Measurements from ENCODE around the gene CAMK2B.

The CAMK2B gene

DNA sequence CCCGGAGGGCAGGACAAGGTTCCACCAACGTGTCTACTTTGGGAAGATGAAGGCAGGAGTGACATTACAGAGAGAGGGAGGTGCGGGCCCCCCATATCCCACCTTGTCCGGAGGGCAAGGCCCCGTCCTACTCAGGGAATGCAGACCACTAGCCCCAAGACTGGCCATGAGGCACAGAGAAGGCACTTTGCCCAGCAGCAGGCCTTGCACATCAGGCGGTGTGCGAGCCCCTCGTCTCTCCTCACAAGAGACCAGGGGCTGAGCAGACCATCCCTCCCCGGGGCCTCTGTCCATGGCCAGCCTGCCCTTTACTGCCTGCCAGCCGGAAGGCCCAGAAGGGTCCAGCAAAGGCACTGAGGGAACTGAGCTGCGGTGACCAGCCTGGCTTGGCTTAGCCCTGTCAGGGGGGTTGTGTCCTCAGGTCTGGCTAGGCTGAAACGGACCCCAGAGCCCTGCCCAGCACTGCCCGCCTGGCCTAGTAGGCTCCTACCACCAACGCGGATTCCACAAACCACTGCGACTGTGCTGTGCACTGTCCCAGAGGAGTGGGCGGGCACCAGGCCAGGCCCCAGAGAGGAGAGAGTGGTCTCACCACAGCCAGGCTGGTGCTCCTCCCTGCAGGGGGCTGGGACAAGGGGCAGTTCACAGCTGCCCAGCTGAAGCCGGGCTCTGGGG is 16.7 kb downstream of the CAMK2B start:
- DNase-seq, result no peak

DNA sequence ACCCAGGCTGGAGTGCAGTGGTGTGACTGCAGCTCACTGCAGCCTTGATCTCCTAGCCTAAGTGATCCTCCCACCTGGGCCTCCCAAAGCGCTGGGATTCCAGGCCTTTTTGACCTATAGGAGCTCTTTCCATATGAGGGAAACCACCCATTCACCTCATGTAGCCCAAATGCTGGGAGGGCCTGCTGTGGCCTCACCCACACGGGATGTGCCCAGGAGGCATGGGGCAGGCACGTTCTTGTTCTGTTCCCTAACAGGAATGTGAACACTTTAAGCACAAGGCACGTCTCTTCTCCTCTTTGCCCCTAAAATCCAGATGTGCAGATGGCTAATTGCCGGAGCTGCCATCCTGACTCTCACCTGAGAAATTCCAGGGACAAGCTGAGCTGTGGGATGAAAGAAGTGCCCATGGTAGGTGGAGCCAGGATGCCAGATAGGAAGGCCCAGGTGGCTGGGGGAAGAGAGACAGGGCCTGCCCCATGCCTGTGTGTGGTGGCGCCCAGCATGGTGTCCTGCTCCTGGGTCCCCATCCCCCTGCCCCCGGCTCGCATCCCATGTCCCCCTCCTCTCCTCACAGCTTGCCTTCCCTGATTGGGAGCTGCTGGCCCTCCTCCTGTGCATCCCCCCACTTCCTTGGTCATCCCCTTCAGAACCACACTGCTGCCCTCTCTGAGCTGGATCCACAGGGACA is 17.3 kb downstream of the CAMK2B start:
- no peak for DNase-seq

DNA sequence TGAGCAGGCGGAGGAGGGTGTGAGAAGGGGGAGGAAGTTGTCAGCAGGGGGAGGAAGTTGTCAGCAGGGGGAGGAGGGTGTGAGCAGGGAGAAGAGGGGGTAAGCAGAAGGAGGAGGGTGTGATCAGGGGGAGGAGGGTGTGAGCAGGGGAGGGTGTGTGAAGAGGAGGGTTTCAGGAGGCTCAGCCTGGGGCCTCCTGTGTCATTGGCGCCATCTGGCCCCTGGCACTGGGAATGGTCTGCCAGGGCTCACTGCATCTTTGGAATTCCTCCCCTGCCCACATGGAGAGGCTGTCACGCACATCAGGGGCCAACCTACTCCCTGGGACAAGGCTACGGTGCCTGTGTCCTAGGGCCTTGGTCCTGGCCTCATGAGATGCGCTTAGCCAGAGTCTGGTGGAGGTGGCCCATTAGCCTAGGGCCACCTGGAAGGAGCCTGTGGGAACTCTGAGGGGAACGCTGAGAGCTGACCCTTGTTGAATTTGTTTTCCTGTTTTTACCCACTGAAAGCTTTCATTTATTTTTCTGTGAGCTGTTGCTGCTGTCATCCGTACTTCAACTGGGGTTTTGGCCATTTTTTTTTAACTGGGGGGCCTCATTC is 18.0 kb downstream of the CAMK2B start:
- DNase-seq, result peak; percentile 15 to 53

DNA sequence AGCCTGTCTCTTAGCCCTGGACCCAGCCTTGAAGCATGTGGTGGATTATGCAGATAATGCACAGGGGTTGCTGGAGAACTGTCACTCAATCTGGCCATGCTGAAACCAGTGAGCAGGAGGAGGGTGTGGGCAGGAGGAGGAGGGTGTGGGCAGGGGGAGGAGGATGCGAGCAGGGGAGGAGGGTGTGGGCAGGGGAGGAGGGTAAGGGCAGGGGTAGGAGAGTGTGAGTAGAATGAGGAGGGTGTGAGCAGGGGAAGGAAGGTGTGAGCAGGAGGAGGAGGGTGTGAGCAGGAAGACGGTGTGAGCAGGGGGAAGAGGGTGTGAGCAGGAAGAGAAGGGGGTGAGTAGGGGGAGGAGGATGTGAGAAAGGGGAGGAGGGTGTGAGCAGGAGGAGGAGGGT is 18.8 kb downstream of the CAMK2B start:
- DNase-seq, result no peak

DNA sequence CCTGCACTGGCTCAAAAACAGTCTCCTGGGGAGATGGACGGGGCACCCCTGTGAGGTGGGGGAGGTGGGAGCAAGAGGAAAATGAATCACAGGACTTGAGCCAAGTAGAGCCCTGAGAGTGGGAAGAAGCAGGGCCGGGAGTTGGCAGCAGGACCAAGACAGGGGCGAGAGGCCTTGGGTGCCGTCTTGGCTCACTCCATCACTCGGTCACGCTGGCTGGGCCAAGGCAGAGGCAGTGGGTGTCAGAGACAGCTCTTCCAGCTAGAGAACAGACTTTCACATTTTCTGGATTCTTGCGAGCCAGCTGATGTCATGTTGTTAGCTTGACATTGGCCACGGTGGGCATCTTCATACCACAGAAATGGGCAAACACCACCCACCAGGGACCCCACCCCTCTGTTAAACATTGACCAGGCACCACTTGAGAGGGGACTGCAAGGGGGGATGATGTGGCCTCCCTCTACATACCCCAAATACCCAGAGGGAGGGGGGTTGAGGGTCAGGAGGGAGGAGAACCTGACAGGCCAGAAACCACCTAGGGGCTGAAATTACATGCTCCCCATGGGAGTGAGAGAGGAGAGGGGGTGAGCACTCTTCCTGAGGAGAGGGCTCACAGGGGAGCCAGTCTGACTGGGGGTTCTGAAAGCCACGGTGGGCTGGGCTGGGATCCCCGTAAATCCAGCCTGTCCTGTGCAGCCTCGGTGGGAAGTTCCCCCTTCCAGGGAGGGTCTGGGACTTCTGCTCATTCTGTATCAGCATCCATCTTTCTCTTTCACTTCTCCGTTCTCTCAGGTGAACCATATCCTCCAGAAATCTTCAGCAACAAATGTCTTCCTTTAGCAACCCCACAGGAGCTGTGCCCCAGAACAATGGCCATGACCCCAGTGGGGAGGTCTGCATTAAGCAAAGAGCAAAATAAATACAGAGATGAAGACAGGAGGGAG is 19.6 kb downstream of the CAMK2B start:
- DNase-seq, result no peak

DNA sequence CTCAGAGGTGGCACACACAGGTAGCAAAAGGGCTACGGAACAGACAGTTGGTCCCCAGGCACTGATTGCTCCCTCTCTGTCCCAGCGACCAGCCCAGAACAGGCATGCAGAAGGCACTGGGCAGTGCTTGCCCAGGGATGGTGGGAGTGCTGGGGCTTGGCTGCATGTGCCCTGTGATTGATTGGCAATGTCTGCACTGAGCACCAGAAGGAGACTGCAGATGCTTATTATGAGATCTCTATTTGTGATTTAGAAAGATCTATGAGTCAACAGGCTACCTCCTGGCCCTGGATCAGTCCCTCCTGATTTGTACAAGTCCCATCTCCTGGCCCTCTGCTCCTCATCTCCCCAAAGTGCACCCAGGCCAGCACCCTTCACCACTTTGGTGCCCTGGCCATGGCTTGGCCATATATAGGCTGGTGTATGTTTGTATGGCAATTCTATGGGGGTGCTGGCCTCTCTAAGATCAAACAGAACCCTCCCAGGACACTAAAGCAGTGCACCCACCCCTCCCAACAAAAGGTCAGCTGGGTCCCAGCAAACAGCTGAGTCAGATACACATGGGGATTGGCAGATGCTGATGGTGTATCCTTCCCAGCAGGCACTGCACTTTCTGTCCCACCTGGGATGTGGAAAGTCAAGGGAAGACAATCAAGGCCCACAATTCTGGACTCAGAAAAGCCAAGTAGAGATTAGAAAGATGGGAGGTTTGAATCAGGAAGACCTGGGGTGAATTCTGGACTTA is 30.9 kb downstream of the CAMK2B start:
- no peak for DNase-seq

DNA sequence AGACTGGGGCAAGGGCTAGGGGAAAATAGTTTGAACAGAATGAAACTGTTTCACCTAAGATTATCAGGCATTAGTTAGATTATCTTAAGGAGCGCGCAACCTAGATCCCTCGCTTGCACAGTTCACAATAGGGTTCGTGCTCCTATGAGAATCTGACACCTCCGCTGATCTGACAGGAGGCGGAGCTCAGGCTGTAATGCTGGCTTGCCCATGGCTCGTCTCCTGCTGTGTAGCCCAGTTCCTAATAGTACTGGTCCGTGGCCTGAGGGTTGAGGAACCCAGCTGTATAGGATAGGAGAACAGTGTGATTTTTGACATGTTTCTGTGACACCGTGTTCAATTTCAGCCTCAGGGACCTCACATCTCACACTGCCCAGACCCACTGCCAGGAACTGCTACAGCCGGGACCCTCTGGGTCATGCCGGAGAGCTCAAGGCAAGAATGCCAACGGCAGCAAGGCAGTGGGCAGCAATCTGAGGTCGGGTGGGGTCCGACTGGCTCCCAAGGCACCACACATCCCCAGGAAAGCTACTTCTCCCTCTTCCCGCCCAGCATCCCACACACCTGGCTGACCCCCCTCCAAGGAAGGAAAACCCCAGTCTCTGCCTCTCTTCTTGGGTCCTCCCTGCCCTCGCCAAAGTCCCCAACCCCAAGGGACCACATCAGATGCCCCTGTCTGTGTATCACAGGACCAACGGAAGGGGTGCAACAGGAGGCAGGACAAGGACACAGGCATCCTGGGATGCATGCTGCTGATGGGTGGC is 31.7 kb downstream of the CAMK2B start:
- no peak for DNase-seq

DNA sequence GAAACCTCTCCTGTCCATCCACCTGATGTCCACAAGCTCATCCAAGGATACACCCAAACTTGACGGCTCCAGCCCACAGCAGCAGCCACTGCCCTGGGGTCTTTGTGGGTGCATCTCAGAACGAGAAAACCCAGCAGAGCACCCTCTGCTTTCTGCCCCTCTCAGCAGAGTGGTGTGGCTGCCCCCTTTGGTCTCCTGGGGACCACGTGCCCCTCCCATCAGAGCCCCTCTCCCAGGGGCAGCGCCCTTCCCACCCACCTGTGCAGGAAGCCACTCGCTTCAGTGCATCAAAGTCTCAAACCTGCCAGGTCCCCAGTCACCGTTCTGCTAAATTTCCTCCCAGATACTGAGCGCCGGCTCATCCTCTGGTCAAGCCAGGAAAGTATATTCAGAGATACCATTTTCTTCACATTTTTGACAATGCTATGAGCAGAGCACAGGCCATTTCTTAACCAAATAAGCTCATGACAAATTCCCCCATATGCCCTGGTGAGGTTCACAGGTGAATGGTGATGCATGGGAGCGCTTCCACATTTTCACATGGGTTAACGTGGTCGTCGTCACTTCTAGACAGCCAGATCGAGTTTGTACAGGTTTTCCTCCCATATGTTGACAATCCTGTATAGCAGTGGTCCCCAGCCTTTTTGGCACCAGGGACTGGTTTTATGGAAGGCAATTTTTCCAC is 32.4 kb downstream of the CAMK2B start:
- DNase-seq, result no peak

DNA sequence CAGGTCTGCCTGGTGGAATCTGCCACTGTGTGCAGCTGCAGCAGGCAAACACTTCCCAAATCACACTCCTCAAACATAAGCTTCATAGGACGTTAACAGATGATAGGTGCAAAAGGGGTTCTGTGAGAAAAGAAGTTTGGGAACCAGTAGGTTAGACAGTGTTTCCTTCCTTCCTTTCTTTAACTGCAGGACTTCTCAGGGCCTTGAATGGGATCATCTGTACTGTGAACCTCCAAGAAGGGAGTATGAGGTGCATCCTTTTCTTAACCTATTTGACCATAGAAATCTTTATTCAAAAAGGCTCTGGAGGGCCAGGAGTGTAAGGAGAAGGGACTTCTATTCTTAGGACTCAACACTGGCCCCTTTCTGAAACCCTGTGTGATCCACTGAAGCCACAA is 33.0 kb downstream of the CAMK2B start:
- no peak for DNase-seq

DNA sequence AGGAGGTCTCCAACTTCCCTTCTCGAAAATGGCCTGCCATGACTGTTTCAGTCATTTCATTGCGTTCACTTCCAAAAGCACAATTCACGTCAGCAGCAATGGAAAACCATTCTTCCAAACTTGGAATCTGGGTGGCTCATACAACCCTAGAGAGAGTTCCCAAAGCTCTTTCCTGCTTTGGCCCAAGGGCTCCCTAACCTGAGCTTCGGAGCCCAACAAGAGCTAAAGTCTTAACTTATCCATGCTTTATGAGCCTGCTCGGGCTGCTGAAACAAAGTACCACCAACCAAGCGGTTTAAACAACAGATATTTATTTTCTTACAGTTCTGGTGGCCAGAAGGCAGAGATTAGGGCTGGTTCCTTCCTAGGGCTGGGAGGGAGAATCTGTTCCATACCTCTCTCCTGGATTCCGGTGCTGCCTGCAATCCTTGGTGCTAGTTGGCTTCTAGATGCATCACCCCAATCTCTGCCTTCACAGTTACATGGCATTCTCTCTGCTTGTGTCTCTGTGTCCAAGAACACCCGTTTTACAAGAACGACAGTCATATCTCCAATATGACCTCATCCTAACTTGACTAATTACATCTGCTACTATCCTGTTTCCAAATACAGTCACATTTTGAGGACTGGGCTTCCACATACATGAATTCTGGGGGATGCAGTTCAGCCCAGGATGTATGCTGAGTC is 33.5 kb downstream of the CAMK2B start:
- DNase-seq, result no peak

DNA sequence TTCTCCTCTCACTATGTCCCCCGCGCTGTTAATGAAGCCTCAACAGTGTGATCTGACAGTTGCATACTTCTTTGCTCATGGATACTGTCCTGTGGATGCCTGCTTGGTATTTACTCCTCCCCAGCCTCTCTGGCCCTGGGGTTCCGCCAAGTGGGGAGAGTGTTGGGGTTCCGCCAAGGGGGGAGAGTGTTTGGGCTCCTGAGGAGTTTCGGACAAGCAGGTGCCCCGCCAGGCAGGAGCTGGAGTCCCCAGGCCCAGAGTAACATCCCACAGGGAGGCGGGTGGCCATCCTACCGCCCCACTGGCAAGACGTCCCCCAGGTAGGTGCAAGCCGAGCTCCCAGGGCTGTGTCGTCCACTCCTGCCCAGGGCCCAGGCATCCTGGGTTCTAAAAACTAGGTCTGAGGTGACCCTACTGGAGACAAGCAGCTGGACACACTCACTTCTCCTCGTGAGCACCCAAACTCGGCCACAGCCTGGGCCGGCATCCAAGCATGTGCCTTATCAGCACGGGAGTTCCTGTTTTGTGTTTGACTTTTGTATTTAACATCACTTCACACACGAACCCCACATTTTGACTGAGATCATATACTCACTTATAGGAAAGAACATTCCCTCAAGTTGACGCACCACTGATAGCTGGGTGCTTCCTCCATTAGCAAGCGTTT is 34.2 kb downstream of the CAMK2B start:
- peak; percentile 61 to 80 for DNase-seq

DNA sequence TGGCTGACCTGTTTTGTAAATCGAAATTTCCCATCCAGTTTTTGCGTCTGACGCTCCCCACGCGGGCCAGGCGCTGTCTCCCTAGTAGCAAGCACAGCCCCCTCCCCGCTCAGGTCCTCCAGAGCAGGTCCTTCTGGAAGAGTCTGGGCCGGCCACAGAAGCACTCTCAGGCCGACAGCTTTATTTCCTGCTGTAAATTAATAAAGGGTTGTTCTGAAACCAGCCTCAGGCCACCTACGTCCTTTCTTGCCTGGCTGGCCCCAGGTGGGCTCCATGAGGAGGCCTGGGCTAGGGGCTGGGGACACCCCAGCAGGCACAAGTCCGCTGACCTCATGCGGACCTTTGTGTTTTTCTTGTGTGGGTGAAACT is 35.2 kb downstream of the CAMK2B start:
- no peak for DNase-seq

DNA sequence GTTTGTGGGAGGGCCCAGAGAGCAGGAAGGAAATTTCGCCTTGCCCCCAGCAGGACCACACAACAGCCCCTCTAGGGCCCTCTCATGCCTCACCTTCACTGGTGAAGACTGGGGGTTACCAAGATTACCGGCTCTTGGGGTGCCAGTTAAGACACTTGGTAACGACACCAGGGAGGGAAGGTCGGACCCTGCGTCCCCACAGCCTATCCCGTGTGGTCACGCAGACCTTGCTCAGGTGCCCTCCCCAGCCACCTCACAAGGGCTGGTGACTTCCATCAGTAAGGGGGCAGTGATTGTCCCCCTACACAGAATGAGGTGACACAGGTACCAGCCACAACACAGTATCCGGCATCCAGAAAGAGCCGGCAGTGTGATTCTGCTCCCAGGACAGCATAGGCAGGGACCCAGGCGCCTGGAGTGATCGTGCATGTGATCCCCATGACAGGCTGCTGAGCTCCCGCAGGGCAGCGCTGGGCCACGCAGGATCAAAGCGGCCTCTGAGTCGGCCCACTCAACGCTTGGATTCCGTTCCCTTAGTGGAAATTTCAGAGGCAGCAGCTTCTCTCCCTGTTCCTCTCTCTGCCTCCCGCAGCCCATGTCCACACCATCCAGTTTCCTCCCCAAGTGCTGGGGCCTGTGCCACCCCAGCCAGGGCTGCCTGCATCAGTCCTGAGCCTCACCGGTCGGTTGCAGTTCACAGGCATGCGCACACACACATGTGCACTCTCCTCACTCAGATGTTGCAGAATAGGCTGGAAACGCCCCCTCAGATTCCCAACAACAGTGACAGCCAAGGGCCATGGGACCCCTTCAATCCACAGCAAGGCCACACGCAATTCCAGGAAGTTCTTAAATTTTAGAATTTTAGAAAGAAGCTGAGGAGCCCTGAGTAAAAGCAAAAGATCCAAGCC is 35.8 kb downstream of the CAMK2B start:
- no peak for DNase-seq

DNA sequence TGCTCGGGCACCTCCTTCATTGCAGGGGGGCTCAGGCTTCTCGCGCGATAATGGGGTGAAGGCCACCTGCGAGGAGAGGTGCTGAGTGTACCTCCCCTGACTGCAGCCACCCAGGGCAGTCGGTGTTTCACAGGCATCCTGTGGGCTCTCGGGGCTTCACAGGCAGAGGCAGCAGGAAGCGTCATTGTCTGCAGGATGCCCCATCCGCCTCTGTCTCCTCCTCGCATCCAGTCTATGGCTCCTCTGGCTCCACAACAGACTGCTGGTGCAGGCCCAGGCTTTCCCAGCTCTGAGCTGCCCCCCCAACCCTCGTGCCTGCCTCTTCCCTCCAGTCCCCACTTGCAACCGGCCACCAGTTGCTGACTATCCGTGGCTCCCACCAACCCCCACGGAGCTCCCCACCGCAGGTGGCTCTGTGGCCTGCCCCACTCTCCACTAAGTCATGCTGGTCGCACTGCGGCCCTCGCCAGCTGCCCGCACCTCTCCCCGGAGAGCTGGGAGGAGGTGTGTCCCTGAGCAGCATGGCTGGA is 36.5 kb downstream of the CAMK2B start:
- DNase-seq, result no peak

DNA sequence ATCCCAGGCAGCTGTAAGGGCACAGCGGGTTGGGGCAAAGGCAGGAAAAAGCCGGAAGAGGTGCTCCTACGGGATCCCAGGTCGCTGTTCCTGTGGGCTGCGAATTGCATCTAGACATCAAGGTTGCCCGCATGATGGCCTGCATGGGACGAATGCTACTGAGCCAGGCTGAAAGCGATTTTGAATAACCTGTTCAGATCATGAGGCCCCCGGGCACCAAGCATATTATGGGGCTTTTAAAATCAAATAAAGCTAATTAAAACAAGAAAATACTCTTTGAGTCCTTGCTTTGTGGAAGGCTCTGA is 37.1 kb downstream of the CAMK2B start:
- DNase-seq, result no peak

DNA sequence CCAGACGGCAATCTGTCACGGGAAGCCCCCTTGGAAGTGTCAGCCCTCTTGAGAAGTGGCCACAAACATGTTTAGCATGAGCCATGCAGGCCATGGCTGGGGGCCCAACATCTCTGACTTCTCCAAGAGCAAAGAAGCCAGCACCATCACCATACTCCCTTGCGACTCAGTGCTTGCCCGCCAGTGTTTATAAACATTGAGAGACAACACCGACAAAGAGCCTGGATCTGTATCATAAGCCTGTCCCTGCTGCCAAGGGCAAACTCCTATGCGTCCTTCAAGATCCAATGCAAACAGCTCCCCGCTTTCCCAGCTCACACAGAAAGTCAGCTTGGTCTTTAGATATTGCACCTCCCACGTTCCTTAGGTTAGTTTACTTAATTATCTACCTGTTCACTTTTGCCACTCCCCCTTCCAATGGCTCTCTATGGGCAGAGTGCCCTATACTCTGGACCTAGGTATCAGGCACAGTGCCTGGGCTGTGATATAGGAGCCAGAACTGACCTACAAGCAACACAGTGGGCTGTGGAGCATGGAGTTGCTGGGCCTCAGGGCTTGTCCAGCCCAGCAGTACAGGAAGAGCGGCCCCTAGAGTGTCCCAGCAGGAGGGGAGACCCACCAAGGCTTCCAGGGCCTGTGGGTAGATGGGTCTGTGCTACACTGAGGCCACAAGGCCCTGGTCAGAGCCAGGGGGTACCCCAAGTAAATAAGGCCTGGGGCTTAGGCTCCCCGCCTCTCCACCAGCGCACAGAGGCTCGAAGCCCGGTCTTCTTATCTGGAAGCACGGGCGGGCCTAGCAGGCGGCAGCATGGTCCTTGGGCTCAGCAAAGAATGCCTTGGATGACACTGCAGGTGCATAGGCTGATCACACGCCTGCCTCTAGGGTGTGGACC is 37.7 kb downstream of the CAMK2B start:
- DNase-seq, result no peak
